ENCODE measurements around the gene STK32A. TPM values are rescaled to one million over a fixed set of nuclear protein-coding genes. Genes with fewer than 3 reads are reported as not detected.

Gene STK32A
- total and polyA plus RNA-seq, 9 of the 15 experiments (the other 6 are each of a cell fraction or from before 2014, with no cell fraction given) = not detected

GRCh38 chr5:147382776-147383175 is 147.9 kb downstream of the STK32A start (continued):
- no peak for TF ChIP-seq ZNF592 (IDR thresholded peaks at IDR 0.05)

- Histone ChIP-seq H3K27ac (ENCODE audit: extremely low read depth, low read depth, low read length) (no peak overlapping the region), H3K36me3 (ENCODE audit: control insufficient read depth, insufficient read depth, low read length) (no peaks in the 10 kb centered on the region), H3K27me3 (ENCODE audit: control insufficient read depth in 2 of 2, insufficient read depth in 2 of 2, low read length in 2 of 2) (no peaks in the 10 kb centered on the region), H3K9ac (ENCODE audit: insufficient read depth in 1 of 2, low read depth in 2 of 2, low read length in 2 of 2) (no peak overlapping the region), H3K79me2 (ENCODE audit: control insufficient read depth, insufficient read depth, low read length) (no peaks in the 10 kb centered on the region), H3K4me3 (no peak overlapping the region), H4K20me1 (replicated peaks; ENCODE audit: control insufficient read depth, insufficient read depth, low read length) (no peaks in the 10 kb centered on the region), H3K9me3 (replicated peaks; ENCODE audit: control insufficient read depth, insufficient read depth, low read depth, low read length) (no peaks in the 10 kb centered on the region), H3K4me1 (replicated peaks in 1 of 2; ENCODE audit: control insufficient read depth in 2 of 2, insufficient read depth in 2 of 2, low read length in 2 of 2) (no peaks in the 10 kb centered on the region), H3K4me2 (ENCODE audit: insufficient read depth, low read length) (no peak overlapping the region), H3K9me1 (ENCODE audit: control insufficient read depth, insufficient read depth, low read length) (no peaks in the 10 kb centered on the region), H2AFZ (ENCODE audit: low read depth, low read length) (no peak overlapping the region)
- 0% methylated on average over 6 of the region's 6 CpGs for WGBS (ENCODE audit: insufficient coverage, low coverage, missing lambda C conversion rate)
- FAIRE-seq (no peak), ATAC-seq (no peak), DNase-seq (ENCODE audit: extremely low read depth in 1 of 4, low spot score in 3 of 4) (no peak)
- ChIA-PET CTCF (ENCODE audit: low intra/inter-chr PET ratio) (no interaction called here), POLR2A (no interaction called here)
- in situ Hi-C loops (cut with MboI) = no loop called here
- BruUV-seq (replicated peaks) = no TSS peak
- intact Hi-C loops (cut with micrococcal nuclease) = no loop called here
- TF ChIP-seq CUX1 (CRISPR knock-in tag; IDR thresholded peaks at IDR 0.05) (no peak), AFF4 (CRISPR knock-in tag; IDR thresholded peaks at IDR 0.05) (no peak), POLR2G (IDR thresholded peaks at IDR 0.05; ENCODE audit: low read depth, low read length) (no peak), SIN3B (IDR thresholded peaks at IDR 0.05; ENCODE audit: low read depth) (no peak)
Observed at GRCh38 chr5:147384346-147385193, 149.7 kb downstream of the STK32A start.
